Breast epithelium (tissue), 4 donors: Measurements from ENCODE around the gene CD163L1. TPM values are rescaled to one million over a fixed set of nuclear protein-coding genes. Genes with fewer than 3 reads are reported as not detected.

Experiments used
- DNase-seq, 2 donors: peaks; one replicate each; pipeline ENCODE4 v3.0.0-alpha.2; 2019; ENCODE audit warnings: low spot score in 2 of 2
- H3K27ac ChIP-seq, 2 donors: fragments of 200-600 bp; sonication (generic) in 1 of 2; one replicate each; pipeline ENCODE4 v1.5.1; 2016 to 2019; ENCODE audit warnings: mild to moderate bottlenecking in 1 of 2
- H3K27me3 ChIP-seq, 2 donors: fragments of 200-600 bp; sonication (generic) in 1 of 2; one replicate each; pipeline versions ENCODE4 v1.5.1 to v1.6.0; 2017 to 2019; ENCODE audit warnings: control low read depth in 1 of 2, mild to moderate bottlenecking in 1 of 2
- H3K36me3 ChIP-seq: fragments of 200-600 bp; one replicate; pipeline ENCODE4 v1.5.1; 2019
- H3K4me1 ChIP-seq, 2 donors: fragments of 200-600 bp; sonication (generic); one replicate each; pipeline ENCODE4 v1.5.1; 2016 to 2019; ENCODE audit warnings: control low read depth in 1 of 2
- H3K4me3 ChIP-seq, 3 donors: fragments of 200-600 bp; sonication (generic); 1 replicate in 2 of 3; 2 replicates in 1 of 3; pipeline ENCODE4 v1.5.1; 2016 to 2019; ENCODE audit warnings: mild to moderate bottlenecking in 3 of 3, moderate library complexity in 2 of 3
- H3K9me3 ChIP-seq, 2 donors: fragments of 200-600 bp; sonication (generic) in 1 of 2; one replicate each; pipeline ENCODE4 v1.5.1; 2016 to 2019; ENCODE audit warnings: control low read depth in 1 of 2
- POLR2A ChIP-seq: fragments of 450-650 bp; IDR thresholded peaks from one replicate; pipeline ENCODE4 v1.6.1; 2016; ENCODE audit warnings: antibody characterized with exemption, mild to moderate bottlenecking, moderate library complexity
- POLR2AphosphoS5 ChIP-seq, 3 donors: sonication (generic); formaldehyde crosslinking; IDR thresholded peaks; one replicate each; pipeline ENCODE4 v1.6.1; 2017; ENCODE audit warnings: antibody characterized with exemption in 3 of 3
- intact Hi-C: fragments of 100-400 bp; cut with DNase I; formaldehyde crosslinking; loops from one replicate; pipeline ENCODE4 v1.15.1; 2023; ENCODE audit warnings: low total_unique reads
- total RNA-seq, 3 donors: library from RNA; depleted of rRNA; stranded (reverse); fragments of >200 nt; gene quantifications; one replicate each; pipeline ENCODE4 v1.1.0, GENCODE V29; 2016
- TF ChIP-seq, protein P1 (sequence below), 3 donors: fragments of 450-650 bp; IDR thresholded peaks; one replicate each; pipeline ENCODE4 v1.5.1; 2016 to 2017; ENCODE audit warnings: antibody characterized with exemption in 3 of 3, mild to moderate bottlenecking in 3 of 3, moderate library complexity in 3 of 3

CD163L1 gene
- total RNA-seq, 3 donors from 2014 or later, result 0.33 to 14.9 (median 3.5) TPM

DNA sequence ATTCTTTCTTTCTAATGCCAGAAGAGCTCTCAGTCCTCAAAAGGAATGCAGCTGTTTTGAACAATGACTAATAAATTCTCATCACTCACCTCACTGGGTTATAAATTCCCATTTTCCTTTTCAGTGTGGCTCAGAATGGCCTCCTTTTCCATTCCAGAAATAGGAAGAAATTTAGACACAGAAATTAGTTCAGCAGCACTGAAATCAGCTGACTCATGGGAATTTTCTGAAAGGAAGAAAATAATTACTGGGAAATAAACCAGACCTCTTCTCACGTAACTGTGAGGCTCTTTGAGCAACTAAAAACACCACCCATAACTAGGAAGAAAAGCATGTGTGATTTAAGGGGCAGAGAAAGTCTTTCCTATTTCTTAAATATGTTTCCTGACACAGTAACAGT lies 35.8 kb upstream of the CD163L1 start:
- intact Hi-C loops, result no loop called here
- TF ChIP-seq, protein P1, sequence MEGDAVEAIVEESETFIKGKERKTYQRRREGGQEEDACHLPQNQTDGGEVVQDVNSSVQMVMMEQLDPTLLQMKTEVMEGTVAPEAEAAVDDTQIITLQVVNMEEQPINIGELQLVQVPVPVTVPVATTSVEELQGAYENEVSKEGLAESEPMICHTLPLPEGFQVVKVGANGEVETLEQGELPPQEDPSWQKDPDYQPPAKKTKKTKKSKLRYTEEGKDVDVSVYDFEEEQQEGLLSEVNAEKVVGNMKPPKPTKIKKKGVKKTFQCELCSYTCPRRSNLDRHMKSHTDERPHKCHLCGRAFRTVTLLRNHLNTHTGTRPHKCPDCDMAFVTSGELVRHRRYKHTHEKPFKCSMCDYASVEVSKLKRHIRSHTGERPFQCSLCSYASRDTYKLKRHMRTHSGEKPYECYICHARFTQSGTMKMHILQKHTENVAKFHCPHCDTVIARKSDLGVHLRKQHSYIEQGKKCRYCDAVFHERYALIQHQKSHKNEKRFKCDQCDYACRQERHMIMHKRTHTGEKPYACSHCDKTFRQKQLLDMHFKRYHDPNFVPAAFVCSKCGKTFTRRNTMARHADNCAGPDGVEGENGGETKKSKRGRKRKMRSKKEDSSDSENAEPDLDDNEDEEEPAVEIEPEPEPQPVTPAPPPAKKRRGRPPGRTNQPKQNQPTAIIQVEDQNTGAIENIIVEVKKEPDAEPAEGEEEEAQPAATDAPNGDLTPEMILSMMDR (IDR thresholded peaks at IDR 0.05), result no peak
- TF ChIP-seq POLR2A (no peak), POLR2AphosphoS5 (IDR thresholded peaks at IDR 0.05) (no peak)

DNA sequence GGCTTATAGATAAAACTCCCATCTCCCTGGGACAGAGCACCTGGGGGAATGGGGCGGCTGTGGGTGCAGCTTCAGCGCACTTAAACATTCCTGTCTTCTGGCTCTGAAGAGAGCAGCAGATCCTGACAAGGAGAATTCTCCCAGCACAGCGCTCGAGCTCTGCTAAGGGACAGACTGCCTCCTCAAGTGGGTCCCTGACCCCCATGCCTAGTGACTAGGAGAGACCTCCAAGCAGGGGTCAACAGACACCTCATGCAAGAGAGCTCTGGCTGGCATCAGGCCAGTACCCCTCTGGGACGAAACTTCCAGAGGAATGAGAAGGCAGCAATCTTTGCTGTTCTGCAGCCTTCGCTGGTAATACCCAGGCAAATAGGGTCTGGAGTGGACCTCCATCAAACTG lies 28.1 kb upstream of the CD163L1 start:
- no peak for DNase-seq
- TF ChIP-seq, protein P1 (IDR thresholded peaks at IDR 0.05), result no peak
- TF ChIP-seq POLR2AphosphoS5 (IDR thresholded peaks at IDR 0.05) (no peak), POLR2A (no peak)
- no peak overlapping the region for H3K4me3 ChIP-seq
- no peak overlapping the region for H3K27ac ChIP-seq
- intact Hi-C loops, result no loop called here
- no peaks in the 10 kb centered on the region for H3K36me3 ChIP-seq
- H3K9me3 ChIP-seq, result no peaks in the 10 kb centered on the region
- H3K4me1 ChIP-seq, result no peaks in the 10 kb centered on the region
- H3K27me3 ChIP-seq, result no peaks in the 10 kb centered on the region

More for the DNA sequence above, 35.8 kb upstream of the CD163L1 start:
- Histone ChIP-seq H3K9me3 (no peaks in the 10 kb centered on the region), H3K27me3 (no peaks in the 10 kb centered on the region), H3K4me1 (no peaks in the 10 kb centered on the region), H3K4me3 (no peak overlapping the region), H3K36me3 (no peaks in the 10 kb centered on the region), H3K27ac (no peak overlapping the region)
- no peak for DNase-seq

- Histone ChIP-seq H3K9me3 (no peaks in the 10 kb centered on the region), H3K4me1 (no peaks in the 10 kb centered on the region), H3K36me3 (no peaks in the 10 kb centered on the region), H3K4me3 (no peak overlapping the region), H3K27ac (no peak overlapping the region), H3K27me3 (no peaks in the 10 kb centered on the region)
- TF ChIP-seq, protein P1 (IDR thresholded peaks at IDR 0.05), result peak; percentile 41 to 59 (median 57)
- no peak for TF ChIP-seq POLR2A
- intact Hi-C loops, result no loop called here
- no peak for DNase-seq
Observed at GRCh38 chr12:7460375-7461259, 16.7 kb upstream of the CD163L1 start.

GRCh38 chr12:7459973-7460372 lies 16.0 kb upstream of the CD163L1 start:
- no peak for TF ChIP-seq POLR2AphosphoS5 (IDR thresholded peaks at IDR 0.05)
- TF ChIP-seq, protein P1 (IDR thresholded peaks at IDR 0.05), result no peak
- TF ChIP-seq POLR2A, result no peak
- Histone ChIP-seq H3K9me3 (no peaks in the 10 kb centered on the region), H3K27ac (no peak overlapping the region), H3K36me3 (no peaks in the 10 kb centered on the region), H3K4me1 (no peaks in the 10 kb centered on the region), H3K4me3 (no peak overlapping the region), H3K27me3 (no peaks in the 10 kb centered on the region)
- intact Hi-C loops, result no loop called here
- DNase-seq, result no peak

DNA sequence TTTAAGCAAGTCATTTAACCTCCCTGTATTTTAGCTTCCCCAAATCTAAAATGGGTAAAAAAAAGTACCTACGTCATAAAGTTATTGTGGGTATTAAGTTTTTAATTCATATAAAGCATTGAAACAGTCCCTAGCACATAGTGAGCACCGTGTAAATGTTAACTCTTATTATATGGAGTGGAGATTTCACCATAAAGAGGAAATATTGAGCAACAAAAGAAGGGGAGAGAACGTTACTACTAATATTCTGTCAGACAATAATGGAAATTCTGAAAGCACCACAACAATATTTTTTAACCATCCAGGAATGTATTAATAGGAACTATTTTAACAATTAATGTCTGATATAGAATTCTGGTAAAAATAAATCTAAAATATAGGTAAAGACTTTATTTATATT lies 7.8 kb upstream of the CD163L1 start:
- intact Hi-C loops, result no loop called here
- TF ChIP-seq POLR2A, result no peak
- TF ChIP-seq POLR2AphosphoS5 (IDR thresholded peaks at IDR 0.05), result no peak
- TF ChIP-seq, protein P1 (IDR thresholded peaks at IDR 0.05), result no peak
- H3K4me3 ChIP-seq, result no peak overlapping the region
- H3K9me3 ChIP-seq, result no peaks in the 10 kb centered on the region
- H3K27me3 ChIP-seq, result no peaks in the 10 kb centered on the region
- H3K27ac ChIP-seq, result no peak overlapping the region
- no peaks in the 10 kb centered on the region for H3K4me1 ChIP-seq
- DNase-seq, result no peak
- no peaks in the 10 kb centered on the region for H3K36me3 ChIP-seq
